Measurements from ENCODE around the gene CPED1. TPM values are rescaled to one million over a fixed set of nuclear protein-coding genes. Genes with fewer than 3 reads are reported as not detected.

The CPED1 gene
- total RNA-seq, 1 donor from 2014 or later, result not detected

DNA sequence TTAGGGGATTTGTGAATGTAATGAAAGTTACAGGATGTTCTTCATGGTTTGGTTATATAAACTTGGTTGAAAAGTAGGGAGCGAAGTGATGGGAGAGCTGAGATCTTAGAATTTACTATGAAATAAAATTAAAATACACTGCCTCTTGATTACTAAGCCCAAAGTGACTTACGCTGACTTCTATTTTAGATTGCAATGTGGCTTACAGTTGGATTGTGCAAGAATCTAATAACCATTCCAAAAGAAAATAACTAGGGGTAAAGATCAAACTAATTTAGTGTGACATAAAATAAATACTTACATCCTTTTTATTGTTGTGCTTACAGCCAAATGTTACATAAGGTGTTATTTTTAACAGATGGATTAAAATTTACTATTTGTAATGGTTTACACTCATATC is 355.6 kb downstream of the CPED1 start:
- Histone ChIP-seq H3K27ac (no peak overlapping the region), H3K4me2 (no peak overlapping the region), H4K20me1 (ENCODE audit: low read depth) (no peaks in the 10 kb centered on the region), H3K27me3 (no peaks in the 10 kb centered on the region), H3K4me3 (no peak overlapping the region), H3K4me1 (no peaks in the 10 kb centered on the region), H3F3A (ENCODE audit: low read depth) (no peaks in the 10 kb centered on the region), H3K36me3 (no peaks in the 10 kb centered on the region), H3K9me3 (ENCODE audit: low read depth) (no peaks in the 10 kb centered on the region), H3K79me2 (ENCODE audit: low read depth) (no peaks in the 10 kb centered on the region), H2AFZ (replicated peaks) (no peak overlapping the region), H3K9ac (no peak overlapping the region)
- Mint-ChIP-seq H3K9me3 (no peaks in the 10 kb centered on the region), H3K4me1 (peaks cover 5% of the 10 kb centered on the region), H3K36me3 (peaks cover 15% of the 10 kb centered on the region), H3K27me3 (ENCODE audit: insufficient read depth, low read depth) (peaks cover 3% of the 10 kb centered on the region), H3K27ac (no peak overlapping the region), H3K4me3 (no peak overlapping the region)
- TF ChIP-seq EZH2 (IDR thresholded peaks at IDR 0.05) (no peak), EZH2phosphoT487 (IDR thresholded peaks at IDR 0.05) (no peak)
- no peak for DNase-seq (ENCODE audit: low spot score)

DNA sequence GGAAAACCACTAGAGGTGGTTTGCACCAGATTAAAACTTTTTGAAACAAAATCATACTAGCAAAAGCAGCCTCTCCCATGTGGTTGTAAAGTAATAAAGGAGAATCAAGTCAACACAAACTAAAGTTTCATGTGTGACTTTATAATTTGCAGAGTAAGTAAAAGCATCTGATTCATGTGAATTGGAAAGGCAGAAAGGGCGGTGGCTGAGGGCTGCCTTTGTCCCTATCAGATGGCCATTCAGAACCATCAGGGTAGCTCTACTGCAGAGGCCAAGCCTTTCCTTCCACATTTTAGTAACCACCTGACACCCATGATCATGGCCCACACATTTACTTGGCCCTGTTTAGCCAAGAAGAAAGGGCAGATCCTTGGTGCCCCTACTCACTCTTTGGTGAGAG is 356.0 kb downstream of the CPED1 start:
- Histone ChIP-seq H3K27me3 (no peaks in the 10 kb centered on the region), H3K4me3 (no peak overlapping the region), H3K4me1 (no peaks in the 10 kb centered on the region), H3K4me2 (no peak overlapping the region), H3K27ac (no peak overlapping the region), H3K9me3 (ENCODE audit: low read depth) (no peaks in the 10 kb centered on the region), H3K9ac (no peak overlapping the region), H3K79me2 (ENCODE audit: low read depth) (no peaks in the 10 kb centered on the region), H4K20me1 (ENCODE audit: low read depth) (no peaks in the 10 kb centered on the region), H3F3A (ENCODE audit: low read depth) (no peaks in the 10 kb centered on the region), H3K36me3 (no peaks in the 10 kb centered on the region), H2AFZ (replicated peaks) (no peak overlapping the region)
- Mint-ChIP-seq H3K27me3 (ENCODE audit: insufficient read depth, low read depth) (peaks cover 3% of the 10 kb centered on the region), H3K4me3 (no peak overlapping the region), H3K9me3 (no peaks in the 10 kb centered on the region), H3K36me3 (peaks cover 15% of the 10 kb centered on the region), H3K4me1 (peaks cover 5% of the 10 kb centered on the region), H3K27ac (no peak overlapping the region)
- DNase-seq (ENCODE audit: low spot score), result no peak
- TF ChIP-seq EZH2 (IDR thresholded peaks at IDR 0.05) (no peak), EZH2phosphoT487 (IDR thresholded peaks at IDR 0.05) (no peak), CTCF (IDR thresholded peaks at IDR 0.05) (no peak)

Small RNA genes lying within 50 kb of the gene (small RNA-seq; reads per million reads assigned to genes)
- gene HMGN1P18 (not detected), gene RNA5SP240 (not detected), gene RNA5SP241 (not detected), gene RNU6-517P (not detected)

Other genes with a start within 250 kb of the CPED1 start
- 17.3 and 26.7 TPM in 2 replicates for gene TSPAN12, start 130.6 kb upstream of the CPED1 start, total RNA-seq (ENCODE audit: low replicate concordance)
- 19.0 and 32.0 TPM in 2 replicates for gene ING3, start 37.9 kb upstream of the CPED1 start, total RNA-seq (ENCODE audit: low replicate concordance)